Neuronal stem cell (in vitro differentiated cells): Measurements from ENCODE around the gene BGN.

Experiments used
- DNase-seq: peaks from one replicate; pipeline ENCODE4 v3.0.0-alpha.2; 2013; ENCODE audit warnings: low spot score
- H2AFZ ChIP-seq: one replicate; pipeline ENCODE4 v1.6.1; 2013; ENCODE audit warnings: mild to moderate bottlenecking, low read length, inconsistent platforms
- H2AK5ac ChIP-seq: 2 replicates; pipeline ENCODE4 v1.6.1; 2013; ENCODE audit warnings: low read depth, mild to moderate bottlenecking, inconsistent platforms, low read length, moderate library complexity, mixed read lengths
- H2BK120ac ChIP-seq: 2 replicates; pipeline ENCODE4 v1.6.1; 2013; ENCODE audit warnings: low read depth, mild to moderate bottlenecking, inconsistent platforms, low read length, moderate library complexity, mixed read lengths
- H2BK12ac ChIP-seq: one replicate; pipeline ENCODE4 v1.6.1; 2013; ENCODE audit warnings: low read length, inconsistent platforms
- H2BK15ac ChIP-seq: 2 replicates; pipeline ENCODE4 v1.6.1; 2013; ENCODE audit warnings: mild to moderate bottlenecking, low read length, inconsistent platforms, mixed read lengths
- H2BK5ac ChIP-seq: one replicate; pipeline ENCODE4 v1.6.1; 2013; ENCODE audit warnings: inconsistent platforms, mild to moderate bottlenecking, low read length, moderate library complexity
- H3K14ac ChIP-seq: one replicate; pipeline ENCODE4 v1.6.1; 2013; ENCODE audit warnings: low read length, inconsistent platforms
- H3K18ac ChIP-seq: 2 replicates; pipeline ENCODE4 v1.6.1; 2013; ENCODE audit warnings: low read length, inconsistent platforms
- H3K23ac ChIP-seq: 2 replicates; pipeline ENCODE4 v1.6.1; 2013; ENCODE audit warnings: low read depth, mild to moderate bottlenecking, mixed read lengths, low read length, inconsistent platforms; ENCODE audit not compliant: poor library complexity
- H3K27ac ChIP-seq: replicated peaks from 3 replicates; pipeline ENCODE4 v1.5.1; 2013; ENCODE audit warnings: low read length, inconsistent platforms
- H3K27me3 ChIP-seq, 3 experiments: 2 replicates each; pipeline ENCODE4 v1.6.1; 2013; ENCODE audit warnings: low read length in 3 of 3, mild to moderate bottlenecking in 2 of 3, inconsistent platforms in 1 of 3, low read depth in 1 of 3, mixed read lengths in 1 of 3, moderate library complexity in 1 of 3; ENCODE audit not compliant: control insufficient read depth in 3 of 3, insufficient read depth in 3 of 3
- H3K36me3 ChIP-seq, 2 donors: replicated peaks in 1 of 2; 2 replicates each; pipeline ENCODE4 v1.6.1; 2013; ENCODE audit warnings: low read length in 2 of 2; ENCODE audit not compliant: control insufficient read depth in 2 of 2, insufficient read depth in 2 of 2
- H3K4ac ChIP-seq: 2 replicates; pipeline ENCODE4 v1.6.1; 2013; ENCODE audit warnings: inconsistent platforms, mild to moderate bottlenecking, low read length, moderate library complexity
- H3K4me1 ChIP-seq, 2 donors: 1 replicate in 1 of 2; 2 replicates in 1 of 2; pipeline ENCODE4 v1.6.1; 2013; ENCODE audit warnings: low read length in 2 of 2, low read depth in 1 of 2; ENCODE audit not compliant: control insufficient read depth in 2 of 2, insufficient read depth in 1 of 2
- H3K4me2 ChIP-seq: one replicate; pipeline ENCODE4 v1.6.1; 2013; ENCODE audit warnings: mild to moderate bottlenecking, low read length, inconsistent platforms; ENCODE audit not compliant: insufficient read depth, poor library complexity, severe bottlenecking
- H3K4me3 ChIP-seq, 2 donors: 2 replicates each; pipeline ENCODE4 v1.5.1; 2013; ENCODE audit warnings: low read length in 2 of 2, mild to moderate bottlenecking in 2 of 2, inconsistent platforms in 1 of 2, moderate library complexity in 1 of 2
- H3K79me1 ChIP-seq: one replicate; pipeline ENCODE4 v1.6.1; 2013; ENCODE audit warnings: low read depth, mild to moderate bottlenecking, inconsistent platforms, low read length, moderate library complexity
- H3K9ac ChIP-seq: one replicate; pipeline ENCODE4 v1.6.1; 2013; ENCODE audit warnings: mild to moderate bottlenecking, low read depth, low read length, inconsistent platforms; ENCODE audit not compliant: poor library complexity
- H3K9me3 ChIP-seq, 2 donors: replicated peaks in 1 of 2; 2 replicates each; pipeline versions ENCODE3 to v1.6.1; 2013; ENCODE audit warnings: low read length in 2 of 2, mild to moderate bottlenecking in 2 of 2, inconsistent platforms in 1 of 2, low read depth in 1 of 2, mixed read lengths in 1 of 2, moderate library complexity in 1 of 2; ENCODE audit not compliant: control insufficient read depth in 2 of 2, insufficient read depth in 1 of 2
- H4K8ac ChIP-seq: one replicate; pipeline ENCODE4 v1.6.1; 2013; ENCODE audit warnings: low read depth, mild to moderate bottlenecking, inconsistent platforms, low read length, moderate library complexity
- H4K91ac ChIP-seq: one replicate; pipeline ENCODE4 v1.6.1; 2013; ENCODE audit warnings: low read length, low read depth, mild to moderate bottlenecking, inconsistent platforms; ENCODE audit not compliant: poor library complexity
- WGBS, 2 donors: extraction: QIAGEN DNeasy Blood & Tissue Kit; methylation state at CpG; one replicate each; pipeline ENCODE4 v1.1.7; 2013; ENCODE audit warnings: missing lambda C conversion rate in 2 of 2, mixed read lengths in 1 of 2; ENCODE audit not compliant: insufficient read length in 2 of 2, insufficient replicate concordance in 1 of 2; ENCODE audit errors: extremely low coverage in 2 of 2; 5-methylcytosine and 5-hydroxymethylcytosine counted together

The BGN gene

GRCh38 chrX:153455571-153455970 lies 39.2 kb upstream of the BGN start:
- no peaks in the 10 kb centered on the region for H3K4me1 ChIP-seq
- H3K4ac ChIP-seq = no peak overlapping the region
- no peak overlapping the region for H2BK120ac ChIP-seq
- H3K27me3 ChIP-seq = peaks cover 0 to 11% (median 0%) of the 10 kb centered on the region in 3 experiments
- no peak overlapping the region for H4K8ac ChIP-seq
- H3K18ac ChIP-seq = no peak overlapping the region
- H2BK15ac ChIP-seq = no peak overlapping the region
- H2AK5ac ChIP-seq = no peak overlapping the region
- no peak overlapping the region for H3K4me2 ChIP-seq
- H3K4me3 ChIP-seq = no peak overlapping the region
- H3K9me3 ChIP-seq = no peaks in the 10 kb centered on the region
- H3K9ac ChIP-seq = no peak overlapping the region
- H3K14ac ChIP-seq = no peak overlapping the region
- H3K79me1 ChIP-seq = peaks cover 2% of the 10 kb centered on the region
- H2AFZ ChIP-seq = no peak overlapping the region
- H3K36me3 ChIP-seq = peaks cover 0 to 17% of the 10 kb centered on the region in 2 donors
- no CpG with 5 or more reads among the region's 16 CpGs for WGBS, 2 donors
- H2BK5ac ChIP-seq = no peak overlapping the region
- H3K23ac ChIP-seq = no peak overlapping the region
- no peak overlapping the region for H2BK12ac ChIP-seq
- H4K91ac ChIP-seq = no peak overlapping the region
- no peak overlapping the region for H3K27ac ChIP-seq
- no peak for DNase-seq

GRCh38 chrX:153456161-153456560 lies 38.6 kb upstream of the BGN start:
- no peak overlapping the region for H4K91ac ChIP-seq
- no peak overlapping the region for H3K23ac ChIP-seq
- H3K27ac ChIP-seq = no peak overlapping the region
- no peak overlapping the region for H2AFZ ChIP-seq
- H3K9ac ChIP-seq = no peak overlapping the region
- no peak for DNase-seq
- no peak overlapping the region for H3K4me2 ChIP-seq
- no peaks in the 10 kb centered on the region for H3K9me3 ChIP-seq
- WGBS, 2 donors = no CpG with 5 or more reads among the region's 12 CpGs
- no peaks in the 10 kb centered on the region for H3K4me1 ChIP-seq
- H2BK12ac ChIP-seq = no peak overlapping the region
- H3K4ac ChIP-seq = no peak overlapping the region
- H4K8ac ChIP-seq = no peak overlapping the region
- H3K36me3 ChIP-seq = peaks cover 0 to 17% of the 10 kb centered on the region in 2 donors
- no peak overlapping the region for H2BK15ac ChIP-seq
- no peak overlapping the region for H3K4me3 ChIP-seq
- no peak overlapping the region for H2AK5ac ChIP-seq
- no peak overlapping the region for H2BK5ac ChIP-seq
- H3K18ac ChIP-seq = no peak overlapping the region
- no peak overlapping the region for H2BK120ac ChIP-seq
- H3K79me1 ChIP-seq = peaks cover 2% of the 10 kb centered on the region
- H3K14ac ChIP-seq = no peak overlapping the region
- peaks cover 0 to 10% (median 0%) of the 10 kb centered on the region in 3 experiments for H3K27me3 ChIP-seq

GRCh38 chrX:153456704-153457103 lies 38.1 kb upstream of the BGN start:
- Histone ChIP-seq H2BK5ac (no peak overlapping the region), H3K4ac (no peak overlapping the region), H3K4me2 (no peak overlapping the region), H2BK15ac (no peak overlapping the region), H2BK12ac (no peak overlapping the region), H3K9ac (no peak overlapping the region), H3K9me3 (no peaks in the 10 kb centered on the region), H2AFZ (no peak overlapping the region), H3K18ac (no peak overlapping the region), H3K79me1 (peaks cover 2% of the 10 kb centered on the region), H3K4me3 (no peak overlapping the region), H3K27me3 (peaks cover 0 to 10% (median 0%) of the 10 kb centered on the region in 3 experiments), H4K8ac (no peak overlapping the region), H3K14ac (no peak overlapping the region), H3K27ac (no peak overlapping the region), H3K36me3 (peaks cover 0 to 19% of the 10 kb centered on the region in 2 donors), H4K91ac (no peak overlapping the region), H2AK5ac (no peak overlapping the region), H3K4me1 (no peaks in the 10 kb centered on the region), H3K23ac (no peak overlapping the region), H2BK120ac (no peak overlapping the region)
- DNase-seq = no peak
- no CpG with 5 or more reads among the region's 9 CpGs for WGBS, 2 donors

- Histone ChIP-seq H3K4me3 (no peak overlapping the region), H3K9me3 (no peaks in the 10 kb centered on the region), H2BK5ac (no peak overlapping the region), H3K4me1 (no peaks in the 10 kb centered on the region), H3K9ac (no peak overlapping the region), H3K4ac (no peak overlapping the region), H4K91ac (no peak overlapping the region), H2BK12ac (no peak overlapping the region), H3K36me3 (peaks cover 0 to 20% of the 10 kb centered on the region in 2 donors), H3K27me3 (peaks cover 0 to 10% (median 0%) of the 10 kb centered on the region in 3 experiments), H3K79me1 (peaks cover 2% of the 10 kb centered on the region), H3K27ac (no peak overlapping the region), H2AK5ac (no peak overlapping the region), H2AFZ (no peak overlapping the region), H4K8ac (no peak overlapping the region), H2BK15ac (no peak overlapping the region), H3K4me2 (no peak overlapping the region), H3K23ac (no peak overlapping the region), H3K18ac (no peak overlapping the region), H3K14ac (no peak overlapping the region), H2BK120ac (no peak overlapping the region)
- no CpG with 5 or more reads among the region's 18 CpGs for WGBS, 2 donors
- no peak for DNase-seq
Measured at GRCh38 chrX:153457136-153457825, 37.5 kb upstream of the BGN start.
